ENCODE results near the gene TRIP6. TPM values are rescaled to one million over a fixed set of nuclear protein-coding genes. Genes with fewer than 3 reads are reported as not detected.
"Not testable (repeated sequence)": the region's sequence is repeated elsewhere in the genome, so short reads cannot be mapped to it uniquely, and the experiment has no call there.

TRIP6 gene
- total RNA-seq, 2 experiments from 2014 or later: 25.5 to 28.6 TPM

GRCh38 chr7:100847360-100847759 is 19.8 kb upstream of the TRIP6 start:
- DNase-seq (no peak), ATAC-seq (no peak)
- Mint-ChIP-seq H3K27ac (no peak overlapping the region), H3K36me3 (ENCODE audit: low read depth) (no peaks in the 10 kb centered on the region), H3K9me3 (ENCODE audit: insufficient read depth) (no peaks in the 10 kb centered on the region), H3K4me1 (ENCODE audit: low read depth) (peaks cover 6% of the 10 kb centered on the region), H3K4me3 (no peak overlapping the region), H3K27me3 (ENCODE audit: low read depth) (no peaks in the 10 kb centered on the region)
- ChIA-PET CTCF (no interaction called here), POLR2A (no interaction called here)

GRCh38 chr7:100852048-100852872 is 14.9 kb upstream of the TRIP6 start, which contains the start of gene SLC12A9:
TSS of gene SLC12A9 (plus strand) at chr7:100852713. CDS start at chr7:100854198, 1,485 bp downstream.
- ATAC-seq: peak; percentile 99
- Mint-ChIP-seq H3K4me1 (ENCODE audit: low read depth) (peaks cover 23% of the 10 kb centered on the region), H3K9me3 (ENCODE audit: insufficient read depth) (no peaks in the 10 kb centered on the region), H3K36me3 (ENCODE audit: low read depth) (peaks cover 9% of the 10 kb centered on the region), H3K27me3 (ENCODE audit: low read depth) (no peaks in the 10 kb centered on the region), H3K27ac (peak within 1 kb of the TSS; percentile 80), H3K4me3 (peak within 1 kb of the TSS; percentile 89)
- CTCF ChIA-PET: interaction anchor here (0.6 to 8.9 kb wide), 47 partner anchors 9 to 422 kb away, joined by 3 to 223 read pairs (median 4); partner anchors contain the start of genes EPHB4, MOSPD3, POP7 and SRRT
- peak; percentile 91 for DNase-seq
- POLR2A ChIA-PET: interaction anchor here (0.7 to 2.6 kb wide), 5 partner anchors 23 to 423 kb away, joined by 3 to 22 read pairs (median 4); partner anchors contain the start of genes MEPCE, POP7 and SRRT

GRCh38 chr7:100854146-100854895 is 12.9 kb upstream of the TRIP6 start:
- H3K4me3 Mint-ChIP-seq: peak overlapping the region; percentile 89
- ATAC-seq (no peak), DNase-seq (no peak)
- CTCF ChIA-PET: interaction anchor here (0.7 to 8.9 kb wide), 3 partner anchors 35 to 149 kb away, joined by 3 to 223 read pairs (median 87); partner anchors contain the start of genes POP7 and UFSP1
- H3K27me3 Mint-ChIP-seq (ENCODE audit: low read depth): no peaks in the 10 kb centered on the region
- H3K27ac Mint-ChIP-seq: no peak overlapping the region
- H3K4me1 Mint-ChIP-seq (ENCODE audit: low read depth): peaks cover 23% of the 10 kb centered on the region
- peaks cover 9% of the 10 kb centered on the region for H3K36me3 Mint-ChIP-seq (ENCODE audit: low read depth)
- POLR2A ChIA-PET: interaction anchor here (1.0 to 2.6 kb wide), 3 partner anchors 21 to 300 kb away, joined by 3 to 14 read pairs (median 5); partner anchors contain the start of genes POP7 and SRRT
- no peaks in the 10 kb centered on the region for H3K9me3 Mint-ChIP-seq (ENCODE audit: insufficient read depth)

- H3K36me3 Mint-ChIP-seq (ENCODE audit: low read depth): peaks cover 15% of the 10 kb centered on the region
- ChIA-PET POLR2A (interaction anchor here (1.7 kb wide), 1 partner anchor 20 kb away, joined by 5 read pairs; the partner anchor contains the start of gene SRRT), CTCF (interaction anchor here (8.9 kb wide), 1 partner anchor 52 kb away, joined by 223 read pairs; no protein-coding TSS in a partner anchor)
- ATAC-seq; H3K9me3 Mint-ChIP-seq (ENCODE audit: insufficient read depth); H3K27me3 Mint-ChIP-seq (ENCODE audit: low read depth); DNase-seq; H3K4me3 Mint-ChIP-seq; H3K27ac Mint-ChIP-seq: not testable (repeated sequence)
- peaks cover 23% of the 10 kb centered on the region for H3K4me1 Mint-ChIP-seq (ENCODE audit: low read depth)
Observed at GRCh38 chr7:100854899-100855298, 12.3 kb upstream of the TRIP6 start.

GRCh38 chr7:100855515-100855914 is 11.7 kb upstream of the TRIP6 start:
- H3K27me3 Mint-ChIP-seq (ENCODE audit: low read depth): no peaks in the 10 kb centered on the region
- ChIA-PET CTCF (interaction anchor here (1.0 to 8.9 kb wide), 2 partner anchors 53 to 150 kb away, joined by 4 to 223 read pairs; partner anchors contain the start of gene POP7), POLR2A (no interaction called here)
- no peak overlapping the region for H3K4me3 Mint-ChIP-seq
- DNase-seq (no peak), ATAC-seq (no peak)
- H3K9me3 Mint-ChIP-seq (ENCODE audit: insufficient read depth): no peaks in the 10 kb centered on the region
- H3K36me3 Mint-ChIP-seq (ENCODE audit: low read depth): peaks cover 18% of the 10 kb centered on the region
- peaks cover 23% of the 10 kb centered on the region for H3K4me1 Mint-ChIP-seq (ENCODE audit: low read depth)
- H3K27ac Mint-ChIP-seq: no peak overlapping the region

- H3K9me3 Mint-ChIP-seq (ENCODE audit: insufficient read depth): no peaks in the 10 kb centered on the region
- H3K4me3 Mint-ChIP-seq: no peak overlapping the region
- H3K27ac Mint-ChIP-seq: no peak overlapping the region
- DNase-seq (no peak), ATAC-seq (no peak)
- ChIA-PET CTCF (interaction anchor here (1.8 to 8.9 kb wide), 2 partner anchors 54 to 151 kb away, joined by 4 to 223 read pairs; partner anchors contain the start of gene POP7), POLR2A (interaction anchor here (1.0 kb wide), 1 partner anchor 18 kb away, joined by 4 read pairs; the partner anchor contains the start of gene SRRT)
- H3K36me3 Mint-ChIP-seq (ENCODE audit: low read depth): peaks cover 23% of the 10 kb centered on the region
- peaks cover 20% of the 10 kb centered on the region for H3K4me1 Mint-ChIP-seq (ENCODE audit: low read depth)
- no peaks in the 10 kb centered on the region for H3K27me3 Mint-ChIP-seq (ENCODE audit: low read depth)
Observed at GRCh38 chr7:100856871-100857282, 10.3 kb upstream of the TRIP6 start.

GRCh38 chr7:100859856-100860255 is 7.3 kb upstream of the TRIP6 start:
- CTCF ChIA-PET: interaction anchor here (1.6 kb wide), 1 partner anchor 60 kb away, joined by 5 read pairs; no protein-coding TSS in a partner anchor
- Mint-ChIP-seq H3K36me3 (ENCODE audit: low read depth) (peaks cover 40% of the 10 kb centered on the region), H3K4me3 (no peak overlapping the region), H3K27me3 (ENCODE audit: low read depth) (no peaks in the 10 kb centered on the region), H3K27ac (no peak overlapping the region), H3K4me1 (ENCODE audit: low read depth) (peaks cover 4% of the 10 kb centered on the region), H3K9me3 (ENCODE audit: insufficient read depth) (no peaks in the 10 kb centered on the region)
- ATAC-seq (no peak), DNase-seq (no peak)
- POLR2A ChIA-PET: no interaction called here

GRCh38 chr7:100860702-100861615 is 6.2 kb upstream of the TRIP6 start:
- POLR2A ChIA-PET: interaction anchor here (0.6 kb wide), 1 partner anchor 13 kb away, joined by 3 read pairs; no protein-coding TSS in a partner anchor
- CTCF ChIA-PET: interaction anchor here (1.9 kb wide), 1 partner anchor 9 kb away, joined by 9 read pairs; the partner anchor contains the start of gene SLC12A9
- Mint-ChIP-seq H3K4me3 (no peak overlapping the region), H3K27me3 (ENCODE audit: low read depth) (no peaks in the 10 kb centered on the region), H3K4me1 (ENCODE audit: low read depth) (no peaks in the 10 kb centered on the region), H3K36me3 (ENCODE audit: low read depth) (peaks cover 37% of the 10 kb centered on the region), H3K9me3 (ENCODE audit: insufficient read depth) (no peaks in the 10 kb centered on the region), H3K27ac (no peak overlapping the region)
- ATAC-seq (no peak), DNase-seq (no peak)

GRCh38 chr7:100861616-100861985 is 5.6 kb upstream of the TRIP6 start:
- ATAC-seq (no peak), DNase-seq (no peak)
- H3K27me3 Mint-ChIP-seq (ENCODE audit: low read depth): no peaks in the 10 kb centered on the region
- H3K4me1 Mint-ChIP-seq (ENCODE audit: low read depth): peaks cover 3% of the 10 kb centered on the region
- ChIA-PET CTCF (interaction anchor here (0.8 to 1.9 kb wide), 2 partner anchors 9 to 156 kb away, joined by 3 to 9 read pairs; partner anchors contain the start of gene SLC12A9), POLR2A (interaction anchor here (0.6 kb wide), 1 partner anchor 12 kb away, joined by 3 read pairs; no protein-coding TSS in a partner anchor)
- H3K27ac Mint-ChIP-seq: no peak overlapping the region
- no peaks in the 10 kb centered on the region for H3K9me3 Mint-ChIP-seq (ENCODE audit: insufficient read depth)
- H3K36me3 Mint-ChIP-seq (ENCODE audit: low read depth): peaks cover 37% of the 10 kb centered on the region
- no peak overlapping the region for H3K4me3 Mint-ChIP-seq

- ChIA-PET POLR2A (interaction anchor here (1.8 kb wide), 1 partner anchor 11 kb away, joined by 6 read pairs; the partner anchor contains the start of gene SRRT), CTCF (interaction anchor here (2.2 kb wide), 1 partner anchor 11 kb away, joined by 11 read pairs; the partner anchor contains the start of gene SLC12A9)
- Mint-ChIP-seq H3K9me3 (ENCODE audit: insufficient read depth) (no peaks in the 10 kb centered on the region), H3K27me3 (ENCODE audit: low read depth) (no peaks in the 10 kb centered on the region), H3K4me1 (ENCODE audit: low read depth) (peaks cover 19% of the 10 kb centered on the region), H3K27ac (no peak overlapping the region), H3K4me3 (no peak overlapping the region), H3K36me3 (ENCODE audit: low read depth) (peaks cover 37% of the 10 kb centered on the region)
- no peak for ATAC-seq
- no peak for DNase-seq
Observed at GRCh38 chr7:100863406-100863950, 3.7 kb upstream of the TRIP6 start.

Data from activated CD8-positive, alpha-beta T cell treated with anti-CD3 and anti-CD28 coated beads, Interleukin-2, amount 10 ng/mL, durations not matched to agents 7 days and 5 days (primary cell).